GM21619 (cell line): ENCODE data around the gene CCDC82.

Source experiments
- ATAC-seq: cut with Tn5 transposase; IDR thresholded peaks from one replicate; pipeline ENCODE4 v1.9.1; 2021; ENCODE audit not compliant: unreplicated experiment

CCDC82 gene

GRCh38 chr11:96329855-96330510, 59.7 kb downstream of the CCDC82 start:
- no peak for ATAC-seq

- ATAC-seq: no peak
Measured at GRCh38 chr11:96329419-96329818, 60.3 kb downstream of the CCDC82 start.

- ATAC-seq: no peak
Measured at GRCh38 chr11:96328395-96329010, 61.2 kb downstream of the CCDC82 start.

GRCh38 chr11:96326959-96327358, 62.8 kb downstream of the CCDC82 start:
- no peak for ATAC-seq

GRCh38 chr11:96324912-96325311, 64.8 kb downstream of the CCDC82 start:
- ATAC-seq: no peak

- ATAC-seq: no peak
Measured at GRCh38 chr11:96323642-96323985, 66.1 kb downstream of the CCDC82 start.

- ATAC-seq: no peak
Measured at GRCh38 chr11:96322775-96323641, 66.7 kb downstream of the CCDC82 start.

GRCh38 chr11:96321091-96321490, 68.6 kb downstream of the CCDC82 start:
- no peak for ATAC-seq

- no peak for ATAC-seq
Measured at GRCh38 chr11:96319898-96320656, 69.6 kb downstream of the CCDC82 start.

GRCh38 chr11:96318850-96319249, 70.9 kb downstream of the CCDC82 start:
- no peak for ATAC-seq

- ATAC-seq: no peak
Measured at GRCh38 chr11:96318399-96318798, 71.3 kb downstream of the CCDC82 start.

- ATAC-seq: no peak
Measured at GRCh38 chr11:96317985-96318384, 71.7 kb downstream of the CCDC82 start.

- ATAC-seq: no peak
Measured at GRCh38 chr11:96317571-96317970, 72.1 kb downstream of the CCDC82 start.

GRCh38 chr11:96316869-96317268, 72.8 kb downstream of the CCDC82 start:
- no peak for ATAC-seq

GRCh38 chr11:96315476-96315875, 74.2 kb downstream of the CCDC82 start:
- no peak for ATAC-seq

- ATAC-seq: no peak
Measured at GRCh38 chr11:96314326-96315020, 75.2 kb downstream of the CCDC82 start.

- ATAC-seq: no peak
Measured at GRCh38 chr11:96313163-96313562, 76.5 kb downstream of the CCDC82 start.

GRCh38 chr11:96311120-96311568, 78.6 kb downstream of the CCDC82 start:
- no peak for ATAC-seq

- ATAC-seq: no peak
Measured at GRCh38 chr11:96310236-96310635, 79.5 kb downstream of the CCDC82 start.

- ATAC-seq: no peak
Measured at GRCh38 chr11:96309643-96310017, 80.1 kb downstream of the CCDC82 start.
